Inferior parietal cortex (tissue), 1 donor: Measurements from ENCODE around the gene GALNT4.

Source experiments
- DNase-seq: peaks from one replicate; pipeline ENCODE4 v3.0.0-alpha.2; 2016; ENCODE audit errors: extremely low spot score

Gene GALNT4

DNA sequence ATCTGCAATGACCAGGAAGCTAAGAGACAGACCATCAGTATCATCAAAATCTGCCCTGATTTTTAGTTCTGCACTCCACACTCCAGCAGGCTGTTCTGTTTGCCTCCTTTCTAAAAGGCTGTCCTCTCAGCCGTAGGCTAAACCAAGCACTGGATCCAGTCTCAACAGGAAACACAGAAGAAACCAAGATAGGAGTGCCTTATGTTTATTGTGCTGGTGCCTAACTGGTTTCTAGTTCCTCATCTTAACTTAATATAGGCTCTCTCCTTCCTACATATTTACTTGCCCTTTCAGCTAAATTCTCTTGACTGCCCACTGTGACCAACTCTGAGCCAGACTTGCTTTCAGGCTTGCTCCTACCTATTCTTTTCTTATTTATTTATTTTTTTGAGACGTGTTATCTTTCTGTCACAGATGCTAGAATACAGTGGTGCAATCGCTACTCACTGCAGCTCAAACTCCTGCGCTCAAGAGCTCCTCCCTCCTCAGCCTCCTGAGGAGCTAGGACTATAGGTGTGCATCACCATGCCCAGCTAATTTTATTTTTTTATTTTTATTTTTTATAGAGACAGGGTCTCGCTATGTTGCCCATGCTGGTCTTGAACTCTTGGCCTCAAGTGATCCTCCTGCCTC lies 30.8 kb downstream of the GALNT4 start:
- DNase-seq = no peak

- DNase-seq = no peak
Measured at GRCh38 chr12:89492883-89493282, 31.7 kb downstream of the GALNT4 start.

DNA sequence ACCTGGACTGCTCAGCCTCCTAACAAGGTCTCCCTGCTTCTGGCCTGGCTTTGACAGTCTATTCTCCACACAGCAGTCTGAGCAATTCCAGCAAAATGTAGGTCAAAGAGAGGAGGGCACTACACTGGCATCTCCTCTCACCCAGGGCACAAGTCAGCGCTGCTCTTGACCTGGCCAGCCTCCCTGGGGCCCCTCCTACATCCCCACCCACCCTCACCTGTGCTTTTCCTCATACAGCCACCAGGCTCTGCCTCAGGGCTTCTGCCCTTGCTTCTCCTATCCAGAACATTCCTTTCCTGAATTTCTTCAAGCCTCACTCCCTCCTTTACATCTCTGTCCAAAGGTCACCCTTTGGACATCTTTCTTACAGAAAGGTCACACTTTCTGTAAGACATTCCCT lies 33.7 kb downstream of the GALNT4 start:
- no peak for DNase-seq

DNA sequence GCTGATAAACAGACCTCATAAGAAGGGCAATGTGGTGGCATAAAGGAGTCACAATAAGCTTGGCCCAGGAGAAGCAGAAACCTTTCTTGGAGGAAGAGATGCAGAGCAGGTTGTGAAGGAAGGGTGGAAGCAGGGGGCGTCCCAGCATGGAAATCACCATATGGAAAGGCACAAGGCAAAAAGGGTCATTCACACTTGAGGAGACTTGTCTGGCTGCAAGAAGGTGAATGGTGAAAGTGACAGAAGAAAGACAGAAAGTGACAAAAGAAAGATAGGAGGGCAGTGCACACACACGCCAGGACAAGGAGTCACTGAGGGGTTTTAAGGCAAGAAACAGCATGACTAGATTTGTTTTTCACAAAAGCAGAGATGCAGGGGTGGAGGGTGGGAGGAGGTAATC lies 38.3 kb downstream of the GALNT4 start:
- no peak for DNase-seq

DNA sequence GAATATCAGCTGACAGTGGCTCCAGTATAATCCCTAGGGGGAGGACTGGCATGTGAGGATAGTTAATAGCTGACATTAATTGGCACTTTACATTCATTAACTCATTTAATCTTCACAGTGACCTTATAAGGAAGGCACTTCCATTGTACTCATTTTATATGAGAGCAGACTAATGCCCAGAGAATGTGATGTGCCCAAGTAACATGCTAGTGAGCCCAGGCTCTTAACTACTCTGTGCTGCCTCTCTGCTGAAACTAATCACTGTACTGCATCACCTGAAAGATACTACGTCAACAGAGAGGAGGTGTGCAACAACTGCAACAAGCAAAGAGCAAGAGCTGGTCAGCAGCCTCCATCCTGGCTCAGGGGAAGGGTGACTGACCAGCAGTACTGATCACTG lies 40.1 kb downstream of the GALNT4 start:
- DNase-seq = no peak

DNA sequence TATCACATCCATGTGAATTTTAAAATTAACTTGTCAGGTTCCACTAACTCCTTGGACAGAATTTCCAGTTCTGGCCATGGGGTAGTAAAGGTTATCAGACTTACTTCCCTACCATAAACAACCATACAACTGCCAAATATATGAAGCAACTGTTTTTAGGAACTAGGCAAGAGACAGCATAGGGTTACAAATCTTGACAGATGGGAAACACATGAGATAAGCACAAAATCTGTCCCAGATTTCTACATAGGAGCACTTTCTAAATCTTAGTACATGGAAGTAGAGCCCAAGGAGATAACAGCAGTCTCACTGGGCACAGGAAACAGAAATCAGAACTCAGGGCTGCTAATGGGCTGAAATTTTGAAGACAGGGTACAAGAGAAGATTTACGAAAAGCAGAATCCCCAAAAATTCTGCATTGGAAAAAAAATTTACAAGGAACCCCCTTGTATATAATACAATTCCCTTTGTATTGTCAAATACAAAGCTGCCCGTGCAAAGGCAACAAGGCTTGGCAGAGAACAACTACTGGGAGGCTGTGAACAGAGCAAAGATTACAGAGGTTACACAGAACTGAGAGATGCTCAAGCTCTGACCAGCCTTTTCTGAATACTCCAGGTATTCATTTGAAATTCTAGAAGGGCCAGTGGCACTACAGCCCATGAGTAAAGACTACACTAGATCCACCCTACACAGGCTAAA lies 43.2 kb downstream of the GALNT4 start:
- peak; percentile 71 for DNase-seq

GRCh38 chr12:89479982-89480381 lies 44.6 kb downstream of the GALNT4 start:
- no peak for DNase-seq

DNA sequence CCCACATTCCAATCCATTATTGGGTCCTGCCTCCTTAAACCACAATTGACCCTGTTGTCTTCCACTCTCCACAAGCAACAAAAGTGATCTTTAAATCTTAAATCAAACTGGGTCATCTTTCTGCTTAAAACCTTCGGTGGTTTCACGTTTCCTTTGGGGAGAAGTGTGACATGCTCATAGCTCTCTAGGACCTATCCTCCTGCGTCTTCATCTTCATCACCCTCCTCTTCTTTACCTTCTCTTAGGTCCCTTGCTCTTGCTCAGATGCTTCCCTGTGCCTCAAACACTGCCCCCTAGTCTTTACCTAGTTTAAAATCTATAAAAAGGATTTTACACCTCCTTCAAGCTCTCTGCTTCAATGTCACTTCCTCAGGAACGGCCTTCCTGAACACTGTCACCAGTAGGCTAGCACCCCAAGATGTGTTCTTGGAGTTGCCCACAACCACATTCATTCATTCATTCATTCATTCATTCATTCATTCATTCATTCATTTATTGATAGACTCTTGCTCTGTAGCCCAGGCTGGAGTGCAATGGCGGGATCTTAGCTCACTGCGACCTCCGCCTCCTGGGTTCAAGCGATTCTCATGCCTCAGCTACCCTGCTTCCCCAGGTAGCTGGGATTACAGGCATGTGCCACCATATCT lies 46.8 kb downstream of the GALNT4 start:
- no peak for DNase-seq

GRCh38 chr12:89476904-89477595 lies 47.5 kb downstream of the GALNT4 start:
- DNase-seq = no peak

GRCh38 chr12:89476232-89476631 lies 48.4 kb downstream of the GALNT4 start:
- DNase-seq = no peak

DNA sequence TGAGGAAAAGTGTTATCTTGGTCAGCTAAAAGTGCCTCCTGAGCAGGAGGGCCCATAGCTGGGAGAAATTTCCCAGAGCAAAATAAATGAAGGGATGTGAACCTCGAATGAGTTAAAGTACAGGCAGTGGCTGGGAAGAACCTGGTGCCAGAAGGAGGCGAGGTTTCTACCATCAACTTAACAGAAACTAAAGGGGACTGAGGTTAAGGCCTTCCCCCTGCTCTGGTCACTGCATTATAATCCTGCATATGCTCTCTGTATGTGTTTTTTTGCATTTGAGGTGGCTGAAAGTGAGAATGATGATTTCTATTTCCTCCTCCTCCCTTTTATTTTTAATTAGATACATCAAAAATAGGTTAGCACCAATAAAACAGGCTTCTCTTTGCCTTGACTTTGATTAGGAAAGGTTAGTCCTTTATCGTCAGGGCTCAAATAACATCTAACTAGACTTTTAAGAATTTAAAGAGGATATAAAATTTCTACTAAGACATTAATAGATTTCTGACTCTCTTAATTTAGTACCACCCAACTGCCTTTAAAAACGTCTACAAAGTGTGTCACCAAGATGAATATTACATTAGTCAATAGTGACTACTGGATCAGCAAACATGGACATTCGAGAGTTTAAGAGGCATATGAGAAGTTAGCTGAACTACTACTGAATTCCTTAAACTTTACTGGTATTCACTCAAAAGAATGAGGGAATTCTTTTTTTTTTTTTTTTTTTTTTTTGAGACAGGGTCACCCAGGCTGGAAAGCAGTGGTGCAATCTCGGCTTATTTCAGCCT lies 49.2 kb downstream of the GALNT4 start:
- DNase-seq = no peak

GRCh38 chr12:89474615-89475014 lies 50.0 kb downstream of the GALNT4 start:
- no peak for DNase-seq
